ENCODE results near the gene MAST4. TPM values are rescaled to one million over a fixed set of nuclear protein-coding genes. Genes with fewer than 3 reads are reported as not detected.
A peak's percentile ranks its signal among the peaks of the same experiment; 100 is the strongest.

The MAST4 gene
- total and polyA plus RNA-seq, 5 donors: 18.9 to 71.5 (median 52.4) TPM

DNA sequence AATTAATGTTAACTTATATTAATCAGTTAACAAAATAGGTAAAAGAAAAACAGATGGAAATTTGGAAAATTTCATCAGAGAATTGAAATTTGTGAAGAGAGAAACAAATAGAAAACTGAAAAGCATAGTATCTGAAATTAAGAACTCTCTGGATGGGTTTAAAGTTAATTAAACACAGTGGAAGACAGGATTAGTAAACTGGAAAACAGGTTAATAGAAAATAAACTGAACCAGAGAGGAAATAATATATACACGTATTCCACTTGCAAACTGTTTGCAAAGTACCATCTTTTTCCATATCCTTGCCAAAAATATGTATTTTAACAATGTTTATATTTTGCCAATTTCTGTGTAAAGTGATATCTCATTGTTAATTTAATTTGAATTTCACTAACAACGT, 342.9 kb downstream of the MAST4 start:
- Histone ChIP-seq H3K9me3 (ENCODE audit: control insufficient read depth, low read length) (no peaks in the 10 kb centered on the region), H3K4me3 (ENCODE audit: low read length) (no peak overlapping the region), H3K27me3 (ENCODE audit: control insufficient read depth, insufficient read depth) (no peaks in the 10 kb centered on the region), H3K4me1 (ENCODE audit: control insufficient read depth, insufficient read depth, low read length) (no peaks in the 10 kb centered on the region), H3K27ac (ENCODE audit: low read length) (no peak overlapping the region)
- intact Hi-C loops (cut with DNase I): no loop called here
- 96% methylated on average over 2 of the region's 2 CpGs for WGBS
- ATAC-seq (no peak), DNase-seq (no peak)

DNA sequence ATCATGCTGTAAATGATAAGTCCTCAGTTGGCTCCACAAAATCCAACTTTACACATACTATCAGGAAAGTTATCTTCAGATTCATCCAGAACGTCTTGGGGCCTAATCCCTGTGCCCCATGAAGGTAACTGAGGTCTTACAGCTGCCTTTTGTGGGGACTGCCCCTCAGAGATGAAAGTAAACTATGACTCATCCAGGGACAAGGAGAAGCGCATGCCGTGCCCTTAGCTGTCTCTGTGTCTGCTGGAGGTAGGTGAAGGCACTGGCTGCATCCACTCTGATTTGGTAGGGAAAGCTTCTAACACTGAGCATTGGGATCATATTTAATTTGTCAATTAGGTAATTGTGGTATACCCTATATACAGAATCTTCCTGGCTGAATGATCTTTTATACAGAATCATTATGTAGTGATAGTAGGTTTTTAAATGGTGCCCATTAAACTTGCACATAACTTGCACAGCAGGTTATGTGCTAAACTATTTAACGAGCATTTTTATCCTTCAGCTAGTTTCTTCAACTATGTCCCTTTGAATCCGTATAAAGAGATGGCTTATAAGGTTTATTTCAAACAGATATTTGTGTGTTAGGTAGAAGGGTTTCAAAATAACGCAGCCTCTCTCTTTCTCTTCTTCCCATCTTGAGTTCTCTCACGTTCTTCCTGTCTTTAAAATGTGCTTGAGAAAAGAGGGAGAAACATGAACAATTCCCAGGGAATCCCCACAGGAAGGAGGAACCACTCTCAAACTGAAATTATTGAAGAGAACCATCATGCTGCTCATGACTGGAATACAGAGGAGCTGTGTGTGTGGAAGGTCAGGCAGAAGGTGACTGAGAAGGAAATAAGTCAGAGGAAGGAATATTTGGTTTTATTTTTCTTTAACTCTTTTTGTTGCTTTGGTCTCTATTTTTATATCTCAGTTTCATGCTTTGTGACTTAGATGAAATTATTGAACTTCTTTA, 349.5 kb downstream of the MAST4 start:
- Histone ChIP-seq H3K27ac (ENCODE audit: low read length) (no peak overlapping the region), H3K4me3 (ENCODE audit: low read length) (no peak overlapping the region), H3K9me3 (ENCODE audit: control insufficient read depth, low read length) (no peaks in the 10 kb centered on the region), H3K27me3 (ENCODE audit: control insufficient read depth, insufficient read depth) (no peaks in the 10 kb centered on the region), H3K4me1 (ENCODE audit: control insufficient read depth, insufficient read depth, low read length) (no peaks in the 10 kb centered on the region)
- intact Hi-C loops (cut with DNase I): no loop called here
- WGBS: 72% methylated on average over 7 of the region's 7 CpGs
- ATAC-seq: no peak
- DNase-seq: no peak

DNA sequence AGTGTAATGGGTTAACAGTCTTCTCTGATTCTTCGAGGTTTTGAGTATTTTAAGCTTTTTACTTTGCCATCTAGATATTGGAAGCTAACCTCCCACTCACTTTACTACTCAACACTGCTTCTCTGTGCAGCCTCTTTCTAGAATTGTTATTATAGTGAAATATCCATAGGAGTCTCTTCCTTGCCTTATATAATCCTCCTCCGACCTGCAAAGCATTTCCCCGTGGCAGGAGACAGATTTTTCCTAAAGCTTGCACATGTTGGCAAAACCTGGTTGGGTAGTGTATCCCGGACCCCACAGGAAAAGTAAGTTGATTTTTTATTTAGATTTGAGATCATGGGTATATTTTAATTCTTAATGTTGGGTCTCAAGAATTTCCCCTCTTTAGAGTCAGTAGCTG, 351.3 kb downstream of the MAST4 start:
- no peaks in the 10 kb centered on the region for H3K27me3 ChIP-seq (ENCODE audit: control insufficient read depth, insufficient read depth)
- no peak for ATAC-seq
- intact Hi-C loops (cut with DNase I): no loop called here
- H3K4me3 ChIP-seq (ENCODE audit: low read length): no peak overlapping the region
- no peak overlapping the region for H3K27ac ChIP-seq (ENCODE audit: low read length)
- H3K9me3 ChIP-seq (ENCODE audit: control insufficient read depth, low read length): no peaks in the 10 kb centered on the region
- 76% methylated on average over 4 of the region's 4 CpGs for WGBS
- no peak for DNase-seq
- no peaks in the 10 kb centered on the region for H3K4me1 ChIP-seq (ENCODE audit: control insufficient read depth, insufficient read depth, low read length)

DNA sequence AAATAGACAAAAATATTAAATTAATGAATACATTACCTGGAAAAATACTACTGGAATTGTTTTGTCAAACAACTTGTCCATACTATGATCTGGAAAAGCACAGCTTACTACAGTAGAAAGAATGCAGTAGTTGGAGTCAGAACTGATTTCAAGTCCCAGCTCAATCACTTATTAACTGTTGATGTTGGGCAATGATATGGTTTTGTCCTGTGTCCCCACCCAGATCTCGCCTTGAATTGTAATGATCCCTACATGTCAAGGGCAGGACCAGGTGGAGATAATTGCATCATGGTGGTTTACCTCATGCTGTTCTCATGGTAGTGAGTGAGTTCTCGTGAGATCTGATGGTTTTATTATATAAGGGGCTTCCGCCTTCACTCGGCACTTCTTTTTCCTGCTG, 352.9 kb downstream of the MAST4 start:
- no peaks in the 10 kb centered on the region for H3K4me1 ChIP-seq (ENCODE audit: control insufficient read depth, insufficient read depth, low read length)

DNA sequence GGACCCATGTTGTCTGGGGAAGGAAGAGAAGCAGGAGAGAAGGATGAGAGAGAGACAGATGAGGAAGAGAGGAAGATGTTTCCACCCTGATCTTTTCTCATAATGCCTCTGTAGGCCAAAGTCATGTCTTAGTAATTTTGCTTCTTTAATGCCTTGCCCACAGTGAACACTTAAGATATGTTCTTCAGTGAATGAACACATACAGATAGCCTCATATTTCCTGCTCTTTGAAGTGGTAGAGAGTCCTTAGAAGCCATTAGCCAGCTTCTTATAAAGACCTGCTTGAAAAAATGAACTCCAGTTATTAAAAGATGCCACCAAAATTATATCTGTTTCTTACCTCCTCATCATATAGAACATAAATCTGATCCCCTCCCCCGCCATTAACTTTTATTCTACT, 356.0 kb downstream of the MAST4 start:
- 94% methylated on average over 1 of the region's 1 CpG for WGBS
- no peak overlapping the region for H3K4me3 ChIP-seq (ENCODE audit: low read length)
- H3K27ac ChIP-seq (ENCODE audit: low read length): no peak overlapping the region
- no peaks in the 10 kb centered on the region for H3K27me3 ChIP-seq (ENCODE audit: control insufficient read depth, insufficient read depth)
- DNase-seq: no peak
- H3K4me1 ChIP-seq (ENCODE audit: control insufficient read depth, insufficient read depth, low read length): no peaks in the 10 kb centered on the region
- intact Hi-C loops (cut with DNase I): no loop called here
- no peak for ATAC-seq
- no peaks in the 10 kb centered on the region for H3K9me3 ChIP-seq (ENCODE audit: control insufficient read depth, low read length)

More for the DNA sequence above, 352.9 kb downstream of the MAST4 start:
- no peak for DNase-seq
- no peak overlapping the region for H3K4me3 ChIP-seq (ENCODE audit: low read length)
- no peaks in the 10 kb centered on the region for H3K9me3 ChIP-seq (ENCODE audit: control insufficient read depth, low read length)
- intact Hi-C loops (cut with DNase I): no loop called here
- ATAC-seq: no peak
- H3K27me3 ChIP-seq (ENCODE audit: control insufficient read depth, insufficient read depth): no peaks in the 10 kb centered on the region
- no peak overlapping the region for H3K27ac ChIP-seq (ENCODE audit: low read length)
- 92% methylated on average over 4 of the region's 4 CpGs for WGBS

DNA sequence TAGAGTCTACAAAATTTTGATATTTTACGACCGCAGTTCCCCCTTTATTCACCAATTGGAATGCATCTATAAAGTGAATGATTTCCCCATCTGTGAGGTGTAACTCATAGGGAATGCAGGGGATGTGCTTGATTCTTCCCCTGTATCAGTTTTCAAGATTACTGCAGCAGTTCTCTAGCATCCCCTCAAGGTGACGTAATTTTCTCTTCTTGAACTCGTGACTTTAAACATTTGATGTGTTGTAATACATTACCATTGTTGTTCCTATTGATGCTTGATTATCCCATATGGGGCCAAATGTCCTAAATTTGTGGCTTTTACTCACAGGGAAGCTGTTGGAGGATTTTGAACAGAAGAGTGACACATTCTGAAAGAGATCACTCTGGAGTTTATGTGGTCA, 360.2 kb downstream of the MAST4 start:
- H3K27ac ChIP-seq (ENCODE audit: low read length): no peak overlapping the region
- no peak for ATAC-seq
- no peak overlapping the region for H3K4me3 ChIP-seq (ENCODE audit: low read length)
- DNase-seq: no peak
- WGBS: 95% methylated on average over 4 of the region's 4 CpGs
- H3K4me1 ChIP-seq (ENCODE audit: control insufficient read depth, insufficient read depth, low read length): no peaks in the 10 kb centered on the region
- H3K27me3 ChIP-seq (ENCODE audit: control insufficient read depth, insufficient read depth): no peaks in the 10 kb centered on the region
- no peaks in the 10 kb centered on the region for H3K9me3 ChIP-seq (ENCODE audit: control insufficient read depth, low read length)
- intact Hi-C loops (cut with DNase I): no loop called here

DNA sequence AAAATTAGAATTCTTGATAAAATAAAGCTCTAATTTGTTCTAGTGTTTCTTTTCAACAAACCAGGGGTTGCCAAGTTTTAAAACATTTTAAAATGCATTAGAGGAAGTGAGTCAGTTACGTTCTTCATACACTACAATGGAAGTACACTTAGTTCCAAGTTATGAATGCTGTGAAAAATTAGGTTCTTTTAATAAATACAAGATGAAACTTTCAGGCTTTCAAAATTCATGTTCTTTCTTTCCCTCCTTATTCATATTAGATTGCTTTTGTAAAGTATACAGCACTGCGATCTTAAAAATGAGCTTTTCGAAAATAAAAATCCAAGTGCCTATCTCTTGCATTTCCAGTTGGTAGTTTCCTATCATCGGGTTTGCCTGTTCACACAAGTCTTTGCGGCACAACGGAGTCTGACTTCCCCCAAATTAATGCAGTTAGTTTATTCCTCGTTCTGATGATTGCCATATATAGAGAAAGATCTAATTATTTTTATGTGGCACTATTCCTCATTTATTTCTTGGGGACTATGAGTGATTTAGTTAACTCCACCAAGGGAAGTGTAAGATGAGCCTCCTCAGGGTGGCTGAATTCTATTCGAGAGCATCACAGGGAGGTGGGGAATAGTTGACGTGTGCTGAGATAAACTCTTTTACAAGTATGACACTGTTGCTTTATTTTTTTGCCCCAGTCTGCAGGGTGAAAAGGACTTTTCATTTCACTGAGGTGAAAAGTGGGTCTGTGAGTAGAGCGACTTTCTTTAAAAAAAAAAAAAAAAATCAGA, 362.2 kb downstream of the MAST4 start:
- H3K4me1 ChIP-seq (ENCODE audit: control insufficient read depth, insufficient read depth, low read length): peaks cover 4% of the 10 kb centered on the region
- ATAC-seq: peak; percentile 67
- intact Hi-C loops (cut with DNase I): no loop called here

DNA sequence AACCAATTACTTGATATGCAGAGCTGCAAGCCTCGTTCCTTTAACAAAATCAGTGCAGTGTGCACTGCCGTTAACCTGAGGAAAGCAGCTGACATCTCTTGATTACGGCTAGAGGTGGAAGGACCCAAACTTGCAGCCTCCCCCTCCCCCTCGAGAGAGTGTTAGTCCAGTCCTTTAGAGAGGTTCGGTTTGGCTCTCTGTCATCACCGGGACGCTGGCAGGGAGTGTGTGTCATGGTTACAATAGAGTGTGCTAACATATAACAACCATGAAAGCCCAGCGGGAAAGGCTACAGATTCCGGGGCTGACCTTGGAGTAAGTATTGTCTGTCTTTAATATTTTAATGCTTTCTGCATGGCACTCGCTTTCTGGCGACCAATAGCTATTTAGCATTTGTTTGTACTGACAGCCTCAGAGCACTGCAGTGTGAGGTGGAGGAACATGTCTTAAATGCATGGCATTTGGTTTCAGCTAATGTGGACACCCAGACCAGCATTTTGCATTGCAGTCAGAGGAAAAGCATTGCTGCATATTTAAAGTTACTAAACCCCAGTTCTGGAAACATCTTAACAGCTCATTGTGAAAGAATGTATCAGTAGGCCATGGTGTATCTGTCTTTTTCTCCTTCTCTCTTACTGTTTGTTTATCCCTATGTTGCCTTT, 362.9 kb downstream of the MAST4 start:
- Histone ChIP-seq H3K27ac (ENCODE audit: low read length) (peak overlapping the region; percentile 91), H3K27me3 (ENCODE audit: control insufficient read depth, insufficient read depth) (no peaks in the 10 kb centered on the region), H3K9me3 (ENCODE audit: control insufficient read depth, low read length) (no peaks in the 10 kb centered on the region), H3K4me1 (ENCODE audit: control insufficient read depth, insufficient read depth, low read length) (peaks cover 4% of the 10 kb centered on the region), H3K4me3 (ENCODE audit: low read length) (peak overlapping the region; percentile 71)
- peak; percentile 24 to 75 (median 71) for DNase-seq
- peak; percentile 72 to 78 for ATAC-seq
- WGBS: 23% methylated on average over 11 of the region's 11 CpGs
- intact Hi-C loops (cut with DNase I): no loop called here

More for the DNA sequence above, 362.2 kb downstream of the MAST4 start:
- Histone ChIP-seq H3K4me3 (ENCODE audit: low read length) (peak overlapping the region; percentile 71), H3K9me3 (ENCODE audit: control insufficient read depth, low read length) (no peaks in the 10 kb centered on the region), H3K27me3 (ENCODE audit: control insufficient read depth, insufficient read depth) (no peaks in the 10 kb centered on the region), H3K27ac (ENCODE audit: low read length) (peak overlapping the region; percentile 91)
- DNase-seq: no peak
- WGBS: 21% methylated on average over 10 of the region's 10 CpGs

DNA sequence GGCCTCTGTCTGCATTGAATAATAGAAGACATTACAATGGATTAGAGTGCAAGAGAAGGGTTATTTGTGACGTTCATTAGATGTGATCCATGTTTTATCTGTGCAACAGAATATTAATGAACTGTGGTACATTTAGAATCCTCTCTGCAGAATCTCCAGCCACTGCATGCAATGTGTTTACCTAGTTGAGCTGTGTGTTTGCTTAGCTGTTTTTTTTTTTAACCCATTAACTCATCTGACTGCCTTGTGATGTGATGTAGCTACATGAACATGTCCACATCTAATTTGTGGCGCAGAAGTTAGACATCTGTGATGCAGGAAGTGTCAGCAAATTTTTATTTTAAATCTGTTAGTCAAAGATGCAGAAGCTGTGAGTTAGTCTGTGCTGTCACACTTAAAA, 363.5 kb downstream of the MAST4 start:
- Histone ChIP-seq H3K9me3 (ENCODE audit: control insufficient read depth, low read length) (no peaks in the 10 kb centered on the region), H3K27me3 (ENCODE audit: control insufficient read depth, insufficient read depth) (no peaks in the 10 kb centered on the region), H3K27ac (ENCODE audit: low read length) (no peak overlapping the region), H3K4me3 (ENCODE audit: low read length) (peak overlapping the region; percentile 71), H3K4me1 (ENCODE audit: control insufficient read depth, insufficient read depth, low read length) (peaks cover 4% of the 10 kb centered on the region)
- 35% methylated on average over 2 of the region's 2 CpGs for WGBS
- DNase-seq: no peak
- peak in 1 of 2 donors; percentile 3 for ATAC-seq
- intact Hi-C loops (cut with DNase I): no loop called here

DNA sequence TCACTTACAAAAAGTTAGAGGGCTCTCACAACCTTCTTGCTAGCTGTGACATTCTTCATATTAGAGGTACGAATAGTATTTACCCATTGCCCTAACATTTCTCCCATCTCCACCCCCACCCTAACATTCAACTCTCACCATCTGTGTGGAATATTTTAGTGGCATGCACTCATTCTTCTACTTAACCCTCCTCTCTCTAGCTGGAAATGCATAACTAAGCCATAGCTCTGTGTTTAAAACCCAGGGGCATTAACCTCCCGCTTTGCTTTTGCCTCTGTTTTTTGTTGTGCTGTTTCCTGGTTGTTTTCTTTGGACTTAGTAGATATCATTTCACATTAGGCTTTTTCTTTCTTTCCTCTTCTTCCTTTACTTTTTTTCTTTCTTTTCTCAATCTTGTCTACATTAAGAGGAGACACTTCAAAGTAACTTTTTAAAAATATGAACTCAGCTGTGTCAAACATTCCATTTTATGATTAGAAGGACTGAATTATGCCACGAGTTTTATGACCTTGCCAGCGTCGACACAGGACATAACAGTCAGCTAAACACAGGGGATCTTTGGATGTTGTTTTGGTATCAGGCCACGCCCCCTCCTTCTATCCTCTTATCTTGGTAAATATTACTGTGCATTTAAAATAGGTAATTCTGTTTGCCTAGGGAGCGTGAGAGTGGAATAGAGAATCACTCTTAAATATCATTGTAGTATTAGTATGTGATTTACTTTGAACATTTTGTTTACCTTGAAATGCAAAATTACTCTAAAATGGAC, 364.4 kb downstream of the MAST4 start:
- intact Hi-C loops (cut with DNase I): no loop called here
- peak overlapping the region; percentile 71 for H3K4me3 ChIP-seq (ENCODE audit: low read length)

More for the DNA sequence above, 364.4 kb downstream of the MAST4 start:
- WGBS: 27% methylated on average over 7 of the region's 7 CpGs
- no peak for ATAC-seq
- Histone ChIP-seq H3K4me1 (ENCODE audit: control insufficient read depth, insufficient read depth, low read length) (peaks cover 4% of the 10 kb centered on the region), H3K27ac (ENCODE audit: low read length) (peak overlapping the region; percentile 36), H3K27me3 (ENCODE audit: control insufficient read depth, insufficient read depth) (no peaks in the 10 kb centered on the region), H3K9me3 (ENCODE audit: control insufficient read depth, low read length) (no peaks in the 10 kb centered on the region)
- DNase-seq: no peak

All from right cardiac atrium (tissue), 5 donors.